HL-60 (cell line): ENCODE measurements around the gene HS1BP3.

Experiments
- CTCF ChIP-seq: IDR thresholded peaks from one replicate; pipeline ENCODE4 v1.5.1; 2011; ENCODE audit warnings: low read length, control low read depth, inconsistent platforms; ENCODE audit not compliant: insufficient read depth
- GABPA ChIP-seq: IDR thresholded peaks from 2 replicates; pipeline ENCODE4 v1.6.1; 2012; ENCODE audit warnings: low read depth
- POLR2AphosphoS5 ChIP-seq: IDR thresholded peaks from 2 replicates; pipeline ENCODE4 v1.6.1; 2012; ENCODE audit warnings: low read depth
- REST ChIP-seq: IDR thresholded peaks from 2 replicates; pipeline ENCODE4 v1.6.1; 2012; ENCODE audit warnings: low read depth; ENCODE audit not compliant: insufficient replicate concordance
- SPI1 ChIP-seq: IDR thresholded peaks from 2 replicates; pipeline ENCODE4 v1.6.1; 2012; ENCODE audit warnings: low read depth, mild to moderate bottlenecking, borderline replicate concordance

- TF ChIP-seq CTCF (no peak), POLR2AphosphoS5 (no peak), REST (no peak), GABPA (no peak), SPI1 (no peak)
These were observed 47.1 kb downstream of the HS1BP3 start for GRCh38 chr2:20603791-20604190.
